ENCODE results near the gene COL4A4.

COL4A4 gene

DNA sequence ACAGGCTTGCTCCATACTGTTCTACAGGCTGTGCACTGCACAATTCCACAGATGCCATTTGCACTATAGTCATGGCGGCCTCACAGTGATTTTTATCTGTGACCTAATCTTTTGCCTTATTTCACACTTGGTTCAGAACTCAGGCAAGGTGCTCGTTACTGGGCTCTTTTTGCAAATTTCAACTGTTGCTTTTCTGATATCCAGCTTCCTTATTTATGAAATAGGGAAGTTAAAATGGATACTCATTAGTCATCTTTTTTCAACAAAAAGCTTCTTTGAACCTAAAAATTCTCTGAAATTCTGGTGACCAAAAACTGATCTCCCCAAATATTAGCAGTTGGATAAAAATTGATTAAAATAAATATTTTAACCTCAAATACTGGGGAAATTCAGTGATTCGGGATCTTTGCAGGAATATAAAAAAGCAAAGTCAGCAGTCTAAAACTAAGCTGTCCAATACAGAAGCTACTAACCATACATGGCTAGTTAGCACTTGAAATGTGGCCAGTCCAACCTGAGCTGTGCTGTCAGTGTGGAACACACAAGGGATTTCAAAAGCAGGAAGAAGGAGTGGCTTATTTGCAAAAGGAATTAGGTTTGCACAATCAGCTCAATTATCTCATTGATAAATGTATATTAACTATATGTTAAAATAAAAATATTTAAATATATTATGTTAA lies 134.4 kb downstream of the COL4A4 start:
- peak; percentile 38 for FAIRE-seq
- DNase-seq (ENCODE audit: insufficient read length, low spot score) = no peak

DNA sequence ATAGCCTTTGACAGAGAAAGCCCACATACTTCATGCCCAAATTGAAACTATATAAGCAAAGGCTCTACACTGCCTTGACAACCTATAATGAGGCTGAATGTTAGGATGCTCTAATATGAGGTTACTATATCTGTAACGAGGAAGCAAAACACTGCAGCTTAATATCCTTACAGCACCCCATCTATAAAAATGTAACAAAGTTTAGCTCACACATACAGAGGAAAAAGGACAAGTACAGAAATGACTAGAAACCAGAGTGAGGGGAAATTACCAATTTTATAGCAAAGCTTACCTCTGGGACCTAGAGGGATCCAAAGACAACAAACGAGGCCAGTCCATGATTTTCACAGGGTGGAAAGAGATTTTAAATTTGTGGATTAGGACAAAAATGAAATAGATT lies 138.5 kb downstream of the COL4A4 start:
- no peak for TF ChIP-seq POU2F2 (IDR thresholded peaks at IDR 0.05; ENCODE audit: low read depth, low read length)
- no peak for TF ChIP-seq POLR2AphosphoS5 (IDR thresholded peaks at IDR 0.05; ENCODE audit: low read depth, low read length)
- TF ChIP-seq TAF1 (IDR thresholded peaks at IDR 0.05; ENCODE audit: low read depth, low read length) = no peak
- TF ChIP-seq POLR2A (IDR thresholded peaks at IDR 0.05; ENCODE audit: low read depth, low read length) = no peak
- no peak for TF ChIP-seq PAX5 (IDR thresholded peaks at IDR 0.05; ENCODE audit: insufficient read depth, low read length, severe bottlenecking)
- no peak for TF ChIP-seq SPI1 (IDR thresholded peaks at IDR 0.05; ENCODE audit: low read depth, low read length)
- FAIRE-seq (no peak), DNase-seq (ENCODE audit: insufficient read length, low spot score) (no peak)

More for the DNA sequence above, 134.4 kb downstream of the COL4A4 start:
- TF ChIP-seq POLR2A (IDR thresholded peaks at IDR 0.05; ENCODE audit: low read depth, low read length) (no peak), PAX5 (IDR thresholded peaks at IDR 0.05; ENCODE audit: insufficient read depth, low read length, severe bottlenecking) (no peak), TAF1 (IDR thresholded peaks at IDR 0.05; ENCODE audit: low read depth, low read length) (no peak), POLR2AphosphoS5 (IDR thresholded peaks at IDR 0.05; ENCODE audit: low read depth, low read length) (no peak), POU2F2 (IDR thresholded peaks at IDR 0.05; ENCODE audit: low read depth, low read length) (no peak), SPI1 (IDR thresholded peaks at IDR 0.05; ENCODE audit: low read depth, low read length) (no peak)

DNA sequence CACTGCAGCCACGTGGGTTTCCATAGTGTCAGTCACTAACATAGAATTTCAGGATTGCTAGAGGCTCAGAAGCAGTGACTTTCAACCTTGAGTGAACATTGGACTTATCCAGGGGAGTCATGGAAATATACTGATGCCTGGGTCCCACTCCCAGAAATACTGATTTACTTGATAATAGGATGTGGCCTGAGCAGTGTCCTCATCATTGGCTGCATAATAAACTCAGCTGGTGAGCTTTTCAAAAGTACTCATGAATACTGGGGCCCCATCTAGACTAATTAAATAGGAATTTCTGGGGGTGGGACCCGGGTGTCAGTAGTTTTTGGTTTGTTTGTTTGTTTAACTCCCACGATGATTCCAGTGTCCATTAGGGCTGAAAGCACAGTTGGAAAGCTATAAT lies 141.4 kb downstream of the COL4A4 start:
- FAIRE-seq (no peak), DNase-seq (ENCODE audit: insufficient read length, low spot score) (no peak)
- no peak for TF ChIP-seq POLR2AphosphoS5 (IDR thresholded peaks at IDR 0.05; ENCODE audit: low read depth, low read length)
- no peak for TF ChIP-seq TAF1 (IDR thresholded peaks at IDR 0.05; ENCODE audit: low read depth, low read length)
- TF ChIP-seq SPI1 (IDR thresholded peaks at IDR 0.05; ENCODE audit: low read depth, low read length) = no peak
- TF ChIP-seq PAX5 (IDR thresholded peaks at IDR 0.05; ENCODE audit: insufficient read depth, low read length, severe bottlenecking) = no peak
- TF ChIP-seq POLR2A (IDR thresholded peaks at IDR 0.05; ENCODE audit: low read depth, low read length) = no peak
- TF ChIP-seq POU2F2 (IDR thresholded peaks at IDR 0.05; ENCODE audit: low read depth, low read length) = no peak

DNA sequence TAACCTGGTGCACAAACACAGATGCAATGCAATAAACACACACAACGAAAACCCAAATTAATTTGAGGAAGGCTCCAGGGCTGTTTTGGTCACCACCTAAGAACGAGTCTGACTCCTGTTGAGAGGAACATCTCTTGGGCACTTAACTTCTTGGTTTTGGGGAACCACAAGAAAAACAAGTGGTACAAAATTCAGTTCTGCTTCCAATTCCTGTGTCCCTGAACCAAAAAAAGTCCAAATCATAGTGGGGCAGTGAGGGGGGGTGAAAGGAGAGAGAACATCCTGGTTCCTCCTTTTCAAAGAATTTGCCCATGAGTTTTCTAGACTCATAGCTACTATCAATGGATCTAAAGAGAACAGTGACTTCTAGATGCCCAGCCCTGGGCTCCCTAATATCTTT lies 143.6 kb downstream of the COL4A4 start:
- FAIRE-seq = no peak
- no peak for DNase-seq (ENCODE audit: insufficient read length, low spot score)
- TF ChIP-seq SPI1 (IDR thresholded peaks at IDR 0.05; ENCODE audit: low read depth, low read length) (no peak), POU2F2 (IDR thresholded peaks at IDR 0.05; ENCODE audit: low read depth, low read length) (no peak), POLR2A (IDR thresholded peaks at IDR 0.05; ENCODE audit: low read depth, low read length) (no peak), PAX5 (IDR thresholded peaks at IDR 0.05; ENCODE audit: insufficient read depth, low read length, severe bottlenecking) (no peak)

DNA sequence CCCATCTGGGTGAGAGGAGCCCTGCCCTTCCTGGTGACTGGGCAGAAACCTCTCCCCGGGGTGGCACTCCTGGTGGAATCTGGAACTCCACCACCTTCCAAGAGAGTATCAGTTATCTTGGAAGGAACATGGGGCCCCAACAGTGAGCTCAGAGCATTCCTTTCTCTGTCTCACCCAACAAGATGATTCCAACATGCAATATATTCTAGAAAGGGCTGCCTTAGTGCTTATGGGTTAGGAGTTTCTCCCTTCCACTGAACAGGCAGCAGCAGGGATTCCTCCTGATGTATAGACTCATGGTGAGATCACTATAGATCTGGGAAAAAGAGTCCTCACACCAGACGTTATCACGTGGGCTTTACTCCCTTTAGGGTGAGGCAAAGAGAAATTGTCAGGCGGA lies 147.1 kb downstream of the COL4A4 start:
- DNase-seq (ENCODE audit: insufficient read length, low spot score) (no peak), FAIRE-seq (no peak)
- TF ChIP-seq SPI1 (IDR thresholded peaks at IDR 0.05; ENCODE audit: low read depth, low read length) = no peak
- no peak for TF ChIP-seq TAF1 (IDR thresholded peaks at IDR 0.05; ENCODE audit: low read depth, low read length)
- TF ChIP-seq PAX5 (IDR thresholded peaks at IDR 0.05; ENCODE audit: insufficient read depth, low read length, severe bottlenecking) = no peak
- no peak for TF ChIP-seq POLR2A (IDR thresholded peaks at IDR 0.05; ENCODE audit: low read depth, low read length)
- no peak for TF ChIP-seq POU2F2 (IDR thresholded peaks at IDR 0.05; ENCODE audit: low read depth, low read length)
- no peak for TF ChIP-seq POLR2AphosphoS5 (IDR thresholded peaks at IDR 0.05; ENCODE audit: low read depth, low read length)

DNA sequence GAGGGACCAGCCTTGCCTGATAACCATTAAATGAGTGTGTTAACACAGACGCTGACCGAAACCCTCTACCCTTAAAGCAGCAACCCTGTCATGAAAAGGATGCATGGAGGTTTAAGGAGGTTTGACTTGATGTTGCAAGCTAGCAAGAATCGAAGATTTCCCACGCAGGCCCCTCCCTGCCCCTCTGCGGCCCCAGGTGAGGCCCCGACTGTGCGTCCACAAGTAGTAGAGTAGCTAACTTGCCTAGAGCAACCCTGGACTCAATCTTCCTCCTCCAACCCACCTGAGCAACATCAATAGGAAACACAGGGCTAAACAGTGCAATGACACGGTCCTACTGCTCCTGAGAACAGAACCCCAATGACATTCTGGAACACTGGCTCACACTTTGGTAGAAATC lies 150.1 kb downstream of the COL4A4 start:
- TF ChIP-seq POLR2A (IDR thresholded peaks at IDR 0.05; ENCODE audit: low read depth, low read length) (no peak), SPI1 (IDR thresholded peaks at IDR 0.05; ENCODE audit: low read depth, low read length) (no peak), POLR2AphosphoS5 (IDR thresholded peaks at IDR 0.05; ENCODE audit: low read depth, low read length) (no peak), TAF1 (IDR thresholded peaks at IDR 0.05; ENCODE audit: low read depth, low read length) (no peak), PAX5 (IDR thresholded peaks at IDR 0.05; ENCODE audit: insufficient read depth, low read length, severe bottlenecking) (no peak), POU2F2 (IDR thresholded peaks at IDR 0.05; ENCODE audit: low read depth, low read length) (no peak)
- no peak for FAIRE-seq
- DNase-seq (ENCODE audit: insufficient read length, low spot score) = no peak

DNA sequence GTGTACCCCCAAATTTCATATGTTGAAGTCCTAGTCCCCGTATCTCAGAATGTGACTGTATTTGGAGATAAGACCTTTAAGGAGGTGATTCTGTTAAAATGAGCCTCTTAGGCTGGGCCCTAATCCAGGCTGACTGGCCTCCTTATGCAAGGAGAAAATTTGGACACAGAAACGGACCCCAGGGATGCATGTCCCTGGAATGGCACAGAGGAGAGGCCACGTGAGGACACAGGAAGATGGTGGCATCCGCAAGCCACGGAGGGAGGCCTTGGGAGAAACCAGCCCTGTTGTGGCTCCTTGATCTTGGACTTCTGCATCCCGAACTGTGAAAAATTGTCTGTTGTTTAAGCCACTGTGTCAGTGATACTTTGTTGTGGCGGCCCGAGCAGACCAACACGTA lies 150.7 kb downstream of the COL4A4 start:
- FAIRE-seq = no peak
- TF ChIP-seq TAF1 (IDR thresholded peaks at IDR 0.05; ENCODE audit: low read depth, low read length) (no peak), POU2F2 (IDR thresholded peaks at IDR 0.05; ENCODE audit: low read depth, low read length) (no peak), SPI1 (IDR thresholded peaks at IDR 0.05; ENCODE audit: low read depth, low read length) (no peak), PAX5 (IDR thresholded peaks at IDR 0.05; ENCODE audit: insufficient read depth, low read length, severe bottlenecking) (no peak), POLR2AphosphoS5 (IDR thresholded peaks at IDR 0.05; ENCODE audit: low read depth, low read length) (no peak), POLR2A (IDR thresholded peaks at IDR 0.05; ENCODE audit: low read depth, low read length) (no peak)
- no peak for DNase-seq (ENCODE audit: insufficient read length, low spot score)

DNA sequence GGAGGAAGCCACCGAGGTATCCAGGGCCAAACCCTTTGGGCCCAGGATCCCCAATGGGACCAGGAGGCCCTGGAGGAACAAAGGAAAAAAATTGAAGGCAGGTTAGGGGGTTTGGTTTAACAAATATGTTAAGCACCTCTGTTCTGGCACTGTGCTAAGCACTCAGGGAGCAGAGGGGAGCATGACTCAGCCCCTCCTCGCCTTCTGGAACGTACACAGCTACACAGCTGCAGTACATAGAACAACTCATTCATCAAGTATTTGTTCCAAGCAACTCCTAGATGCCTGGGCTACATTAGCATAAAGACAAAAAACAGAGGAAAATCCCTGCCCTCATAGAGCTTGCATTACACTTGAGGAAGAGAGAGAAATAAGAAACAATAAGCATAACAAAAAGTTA lies 153.6 kb downstream of the COL4A4 start:
- FAIRE-seq = no peak
- TF ChIP-seq POU2F2 (IDR thresholded peaks at IDR 0.05; ENCODE audit: low read depth, low read length) = no peak
- no peak for TF ChIP-seq TAF1 (IDR thresholded peaks at IDR 0.05; ENCODE audit: low read depth, low read length)
- no peak for TF ChIP-seq POLR2A (IDR thresholded peaks at IDR 0.05; ENCODE audit: low read depth, low read length)
- TF ChIP-seq PAX5 (IDR thresholded peaks at IDR 0.05; ENCODE audit: insufficient read depth, low read length, severe bottlenecking) = no peak
- no peak for TF ChIP-seq POLR2AphosphoS5 (IDR thresholded peaks at IDR 0.05; ENCODE audit: low read depth, low read length)
- no peak for TF ChIP-seq SPI1 (IDR thresholded peaks at IDR 0.05; ENCODE audit: low read depth, low read length)
- no peak for DNase-seq (ENCODE audit: insufficient read length, low spot score)

DNA sequence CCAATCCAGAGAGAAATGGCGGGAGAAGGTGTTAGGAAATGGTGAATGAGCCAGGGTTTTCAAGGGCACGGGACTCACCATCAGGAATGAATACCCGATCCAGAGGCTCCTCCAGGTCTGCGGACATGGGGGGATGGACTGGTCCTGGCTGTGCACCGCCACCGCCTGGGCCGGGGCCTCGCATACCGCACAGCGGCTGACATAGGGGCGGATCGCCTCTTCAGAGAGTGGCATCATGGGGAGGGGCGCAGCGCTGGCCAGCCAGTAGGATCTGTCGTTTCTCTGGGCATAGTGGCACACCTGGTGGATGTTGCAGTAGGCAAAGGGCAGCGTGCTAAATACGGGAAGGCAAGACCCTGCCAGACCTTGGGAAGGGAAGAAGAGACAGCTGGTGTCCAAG lies 156.1 kb downstream of the COL4A4 start:
- TF ChIP-seq TAF1 (IDR thresholded peaks at IDR 0.05; ENCODE audit: low read depth, low read length) (no peak), POLR2A (IDR thresholded peaks at IDR 0.05; ENCODE audit: low read depth, low read length) (no peak), SPI1 (IDR thresholded peaks at IDR 0.05; ENCODE audit: low read depth, low read length) (no peak), PAX5 (IDR thresholded peaks at IDR 0.05; ENCODE audit: insufficient read depth, low read length, severe bottlenecking) (no peak), POU2F2 (IDR thresholded peaks at IDR 0.05; ENCODE audit: low read depth, low read length) (no peak), POLR2AphosphoS5 (IDR thresholded peaks at IDR 0.05; ENCODE audit: low read depth, low read length) (no peak)
- no peak for FAIRE-seq
- no peak for DNase-seq (ENCODE audit: insufficient read length, low spot score)

DNA sequence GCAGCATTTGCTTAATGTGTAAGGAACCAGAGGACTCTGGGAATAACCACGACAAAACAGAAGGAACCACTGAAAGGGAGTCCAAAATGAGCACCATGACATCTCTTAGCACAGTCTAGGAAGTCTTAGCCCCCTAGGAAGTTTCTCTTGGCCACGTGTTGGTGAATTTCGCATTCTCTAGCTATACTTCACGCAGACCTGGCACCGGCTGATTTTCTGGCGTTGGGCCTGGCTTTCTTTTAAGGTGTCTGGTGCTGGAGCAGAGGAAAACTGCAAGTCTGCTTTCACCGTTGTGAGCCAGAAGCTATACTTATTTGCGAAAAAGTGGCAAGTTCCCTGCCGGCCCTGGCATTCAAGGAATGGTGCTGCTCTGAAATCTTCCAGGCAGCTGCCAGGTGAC lies 156.9 kb downstream of the COL4A4 start:
- no peak for FAIRE-seq
- TF ChIP-seq POLR2AphosphoS5 (IDR thresholded peaks at IDR 0.05; ENCODE audit: low read depth, low read length) (no peak), POLR2A (IDR thresholded peaks at IDR 0.05; ENCODE audit: low read depth, low read length) (no peak), SPI1 (IDR thresholded peaks at IDR 0.05; ENCODE audit: low read depth, low read length) (no peak), POU2F2 (IDR thresholded peaks at IDR 0.05; ENCODE audit: low read depth, low read length) (no peak), TAF1 (IDR thresholded peaks at IDR 0.05; ENCODE audit: low read depth, low read length) (no peak)
- DNase-seq (ENCODE audit: insufficient read length, low spot score) = no peak
